GM18526 (cell line): ENCODE results near the gene HDAC9.
A peak's percentile ranks its signal among the peaks of the same experiment; 100 is the strongest.

Source experiments
- POLR2A ChIP-seq: IDR thresholded peaks from 3 replicates; pipeline ENCODE4 v1.6.1; 2011; ENCODE audit not compliant: insufficient read length; ENCODE audit errors: extremely low read depth

Gene HDAC9

DNA sequence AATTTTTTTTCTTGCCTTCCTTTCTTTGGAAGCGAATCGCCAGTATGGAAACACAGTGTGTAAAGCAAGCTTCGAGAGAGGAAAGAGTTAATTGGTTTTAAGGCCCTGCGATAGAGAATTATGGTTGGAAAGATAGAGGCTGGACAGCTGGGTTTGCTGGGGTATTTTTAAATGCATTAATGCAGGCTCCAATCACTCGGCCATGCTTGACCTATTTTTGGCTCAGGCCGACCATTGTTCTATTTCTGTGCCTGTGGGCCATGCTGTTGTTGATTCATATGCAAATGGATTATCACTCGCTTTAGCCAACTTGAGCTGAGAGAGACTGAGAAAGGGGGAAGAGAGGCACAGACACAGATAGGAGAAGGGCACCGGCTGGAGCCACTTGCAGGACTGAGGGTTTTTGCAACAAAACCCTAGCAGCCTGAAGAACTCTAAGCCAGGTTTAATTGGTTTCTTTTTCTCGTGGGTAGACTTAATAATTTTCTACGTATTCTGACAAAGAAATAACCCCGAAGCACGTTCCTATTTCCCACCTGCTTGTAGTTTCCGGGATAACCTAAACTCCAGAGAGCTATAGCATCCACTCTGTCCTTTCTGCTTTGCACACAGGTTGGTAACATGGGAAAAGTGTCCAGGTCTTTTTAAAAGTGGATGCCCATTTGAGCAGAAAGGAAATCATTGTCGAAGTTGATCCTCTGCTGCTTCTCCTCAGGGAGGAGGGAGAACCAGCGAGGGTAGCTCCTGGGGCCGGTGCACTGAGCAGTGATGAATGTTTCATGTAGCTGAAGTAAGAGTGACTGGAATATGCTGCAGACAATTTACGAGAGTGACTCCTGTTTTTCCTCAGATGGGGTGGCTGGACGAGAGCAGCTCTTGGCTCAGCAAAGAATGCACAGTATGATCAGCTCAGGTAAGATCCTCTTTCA is at the start of gene HDAC9:
Gene HDAC9 (plus strand): TSS at position 338 of the 929 bp plus-strand sequence. CDS start 554 bp downstream, at position 892.
- peak; percentile 31 for TF ChIP-seq POLR2A

DNA sequence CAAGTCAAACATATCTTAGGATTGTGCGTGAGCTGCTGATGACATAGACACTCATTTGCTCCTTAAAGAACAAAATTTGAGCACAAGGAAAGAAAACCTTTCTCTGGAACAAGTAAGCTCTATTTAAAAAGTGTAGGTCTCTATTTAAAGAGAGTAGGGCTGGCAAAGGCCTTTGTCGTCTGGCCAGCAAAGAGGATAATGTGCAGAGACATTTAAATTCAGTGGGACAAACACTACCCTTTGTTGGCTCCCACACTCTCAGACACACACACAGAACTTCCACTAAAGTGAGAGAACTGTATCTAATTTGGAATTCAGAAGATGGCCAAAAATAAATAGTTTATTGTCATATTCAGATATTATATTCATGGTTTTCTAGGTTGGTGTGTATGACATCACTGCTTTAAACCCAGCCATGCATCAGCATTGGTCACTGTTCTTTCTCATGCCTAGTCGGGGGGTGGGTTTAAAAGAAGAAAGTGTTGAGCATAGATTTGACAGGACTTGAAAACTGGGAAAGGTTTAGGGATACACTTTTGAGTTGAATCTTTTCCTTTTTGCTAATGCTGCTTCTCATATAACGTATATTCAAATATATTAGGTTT is 49.5 kb upstream of the HDAC9 start:
- no peak for TF ChIP-seq POLR2A

DNA sequence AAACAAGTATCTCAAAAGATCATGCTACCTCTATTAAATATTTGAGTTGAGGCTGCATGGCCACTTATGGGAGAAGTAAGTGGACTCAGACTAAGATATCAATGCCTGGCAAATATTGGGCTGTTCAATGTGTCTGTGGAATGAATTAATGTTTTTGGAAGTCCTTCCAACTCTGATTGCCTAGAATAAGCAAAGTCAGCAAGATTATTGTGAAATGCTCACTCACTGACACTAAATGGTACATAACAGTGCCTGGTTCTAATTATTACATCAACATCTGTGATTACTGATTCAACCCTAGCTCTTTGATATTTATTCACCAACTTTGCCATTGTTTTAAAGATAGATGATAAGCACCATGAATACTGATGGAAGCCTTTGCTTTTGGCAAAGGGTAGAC is 45.5 kb upstream of the HDAC9 start:
- TF ChIP-seq POLR2A = no peak

DNA sequence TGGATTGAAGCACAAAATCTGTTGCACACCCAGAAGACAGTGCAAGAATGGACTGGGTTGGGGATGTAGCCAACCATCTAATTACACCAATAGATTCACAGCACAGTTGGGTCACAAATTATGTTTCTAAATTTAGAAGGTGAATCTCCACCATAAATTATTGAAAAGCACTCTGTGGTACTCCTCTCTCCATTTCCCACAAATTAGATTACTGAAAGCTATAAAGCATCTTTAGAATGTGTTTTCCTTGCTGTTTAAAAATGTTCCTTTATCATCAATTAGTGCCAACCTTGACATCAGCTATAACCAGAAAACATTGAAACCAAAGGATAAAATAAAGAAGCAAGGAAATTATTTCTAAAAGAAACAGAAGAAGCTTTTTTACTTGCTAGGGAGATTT is 39.9 kb upstream of the HDAC9 start:
- no peak for TF ChIP-seq POLR2A

DNA sequence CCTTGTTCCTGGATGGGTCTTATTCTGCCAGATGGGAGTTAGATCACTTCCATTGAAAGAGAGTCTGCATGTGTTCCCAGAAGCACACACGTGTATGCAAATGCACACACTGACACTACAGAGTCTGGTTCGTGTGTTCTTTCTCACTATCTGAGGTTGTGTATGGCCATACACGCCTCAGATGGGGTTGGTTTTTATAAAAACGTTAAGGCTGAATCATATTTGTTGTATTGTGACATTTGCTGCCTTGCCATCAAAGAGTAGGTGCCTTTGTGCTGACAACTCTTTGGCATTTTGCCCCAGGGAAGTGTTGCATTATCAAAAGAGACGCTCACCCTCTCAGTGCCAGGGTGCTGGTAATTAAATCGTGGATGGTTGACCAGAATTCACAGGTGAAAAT is 37.7 kb upstream of the HDAC9 start:
- no peak for TF ChIP-seq POLR2A

DNA sequence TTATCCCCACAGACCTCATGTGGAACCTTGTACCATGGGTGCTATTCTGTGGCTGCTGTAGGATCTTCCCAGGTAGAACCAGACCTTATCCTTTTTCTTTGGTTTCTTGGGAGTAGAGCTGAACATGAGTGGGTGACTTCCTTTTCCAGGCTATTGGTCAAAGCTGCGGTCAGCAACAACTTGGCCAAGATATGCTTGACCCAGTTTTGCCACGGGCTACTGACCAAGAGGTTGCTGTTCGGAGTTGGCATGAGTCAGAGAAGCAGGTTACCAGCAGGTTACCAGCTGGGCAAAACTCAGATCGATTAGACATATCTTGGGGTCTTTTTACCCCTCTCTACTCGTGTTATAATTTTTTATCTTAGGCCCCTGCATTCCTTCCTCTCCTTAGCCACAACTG is 36.7 kb upstream of the HDAC9 start:
- TF ChIP-seq POLR2A = no peak

DNA sequence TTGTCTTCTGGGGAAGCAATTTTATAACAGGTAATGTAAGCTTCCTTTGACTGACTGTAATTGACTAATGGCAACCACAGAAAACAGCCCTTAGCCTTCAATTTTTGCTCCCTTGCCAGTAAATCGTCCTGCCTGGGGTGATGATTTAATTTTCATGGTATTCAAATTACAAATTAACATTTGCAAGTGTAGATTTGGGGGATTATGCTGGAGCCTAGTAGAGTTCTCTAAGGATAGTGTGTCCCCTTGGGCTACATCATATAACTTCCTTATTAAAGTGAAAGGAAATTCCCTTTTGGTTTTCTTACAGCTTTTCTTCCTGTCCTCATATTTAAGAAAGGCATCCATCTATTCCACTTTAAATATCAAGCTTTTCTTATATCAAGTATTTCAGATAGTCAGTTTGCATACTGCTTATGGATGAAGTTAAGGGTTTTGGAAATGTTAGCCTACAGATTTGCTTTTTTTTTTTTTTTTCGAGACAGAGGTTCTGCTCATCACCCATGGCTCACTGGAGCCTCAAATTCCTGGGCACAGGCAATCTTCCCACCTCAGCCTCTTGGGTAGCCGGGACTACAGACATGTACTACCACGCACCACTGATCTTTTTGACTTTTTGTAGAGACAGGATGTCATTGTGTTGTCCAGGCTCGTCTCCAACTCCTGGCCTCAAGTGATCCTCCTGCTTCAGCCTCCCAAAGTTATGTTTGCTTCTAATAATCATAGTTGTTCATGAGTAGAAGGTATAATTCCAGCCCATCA is 35.9 kb upstream of the HDAC9 start:
- TF ChIP-seq POLR2A = no peak

DNA sequence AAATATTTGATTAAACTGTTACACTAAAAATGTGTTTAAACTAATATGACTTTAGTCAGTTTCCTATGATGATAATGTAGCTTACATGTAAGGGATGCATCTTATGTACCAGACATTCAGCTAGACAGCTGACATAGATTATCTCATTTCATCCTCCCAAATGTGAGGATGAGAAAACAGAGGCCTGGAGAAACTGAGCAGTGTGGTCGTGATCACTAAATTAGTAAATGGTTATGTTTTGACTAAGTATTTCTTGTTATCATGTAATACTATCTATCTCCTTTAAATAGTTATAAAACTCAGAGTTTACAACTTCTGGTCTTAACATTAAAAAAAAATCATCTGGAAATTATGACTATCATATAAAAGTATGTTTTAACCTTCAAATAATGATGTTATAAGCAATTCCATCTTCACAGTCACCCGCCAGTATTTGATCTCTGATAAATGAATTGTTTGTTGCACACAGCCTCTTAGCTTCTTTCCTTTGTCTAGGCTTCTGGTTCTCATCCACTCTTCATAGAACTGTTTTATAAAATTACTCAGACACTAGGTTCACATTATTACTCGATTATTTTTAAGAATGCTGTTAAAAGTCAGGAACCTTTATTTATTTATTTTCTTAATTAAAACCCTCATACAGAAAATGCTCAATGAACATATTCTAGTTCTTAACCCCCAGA is 33.6 kb upstream of the HDAC9 start:
- TF ChIP-seq POLR2A = no peak

DNA sequence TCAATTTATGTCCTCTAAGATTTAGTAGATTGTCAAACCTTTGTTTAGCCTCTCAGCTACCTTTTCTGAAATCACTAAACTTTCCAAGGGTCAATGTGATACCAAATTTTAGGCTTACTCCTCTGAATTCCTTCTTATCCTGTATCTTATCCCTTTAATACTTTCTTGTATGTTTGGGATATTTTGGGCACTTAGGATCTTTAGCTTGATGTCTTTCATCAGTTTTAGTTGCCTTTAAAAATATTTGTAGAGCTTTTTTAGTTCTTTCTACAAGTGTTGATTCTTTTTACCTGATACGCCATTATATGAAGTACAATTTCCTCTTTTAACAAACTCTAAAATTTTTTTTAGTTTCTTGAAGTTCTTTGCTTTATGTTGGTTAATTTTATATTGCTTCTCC is 30.7 kb upstream of the HDAC9 start:
- no peak for TF ChIP-seq POLR2A

DNA sequence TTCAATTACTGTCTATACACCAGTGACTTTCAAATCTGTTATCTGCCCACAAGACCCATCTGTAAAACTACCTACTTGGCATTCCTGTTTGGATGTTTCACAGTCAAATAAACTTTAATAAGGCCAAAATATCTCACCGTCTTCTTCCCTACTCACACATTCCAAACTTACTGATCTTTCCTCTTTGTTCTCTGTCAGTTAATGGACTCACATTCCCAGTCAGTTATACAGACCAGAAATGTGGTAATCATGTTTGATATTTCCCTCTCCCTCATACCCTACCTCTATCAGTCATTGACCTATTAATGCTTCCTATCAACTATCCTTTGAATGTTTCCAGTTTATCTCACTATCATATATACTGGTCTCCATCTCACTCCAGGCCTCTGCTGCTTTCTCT is 28.5 kb upstream of the HDAC9 start:
- TF ChIP-seq POLR2A = no peak

DNA sequence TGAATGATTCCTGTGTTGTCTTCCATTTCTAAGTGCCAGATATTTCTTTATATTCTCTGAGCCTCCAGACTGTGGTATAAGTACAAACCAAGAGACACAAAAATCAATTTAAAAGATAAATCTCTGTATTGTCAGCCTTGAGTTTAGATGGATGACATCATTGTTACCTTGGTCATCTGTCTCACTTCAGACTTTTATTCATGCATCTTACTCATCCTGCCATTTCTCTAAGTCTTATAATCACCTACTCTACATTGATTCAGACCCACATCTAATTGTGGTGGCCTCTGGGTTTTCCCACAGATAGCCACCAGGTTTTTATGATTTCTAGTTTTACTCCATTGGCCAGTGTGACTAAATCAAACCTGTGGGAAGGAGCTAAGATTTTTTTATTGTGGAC is 26.8 kb upstream of the HDAC9 start:
- TF ChIP-seq POLR2A = no peak

DNA sequence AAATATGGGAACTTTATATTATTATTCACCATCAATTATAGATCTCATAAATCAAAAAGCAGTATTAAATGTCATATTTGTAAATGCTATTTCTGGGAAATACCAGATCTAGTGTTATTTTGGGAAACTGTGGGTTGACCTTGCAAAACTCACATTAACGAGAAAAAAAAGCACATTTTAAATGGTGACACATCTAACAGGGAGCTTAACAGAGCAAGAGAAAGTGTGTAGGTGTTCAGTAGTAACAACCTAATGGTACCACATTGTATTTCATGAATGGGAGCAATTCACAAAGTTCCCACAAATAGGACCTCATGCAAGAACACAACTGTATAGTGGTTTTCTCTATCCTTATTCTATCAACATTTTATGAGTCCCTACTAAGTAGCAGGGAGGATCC is 26.2 kb upstream of the HDAC9 start:
- TF ChIP-seq POLR2A = no peak

DNA sequence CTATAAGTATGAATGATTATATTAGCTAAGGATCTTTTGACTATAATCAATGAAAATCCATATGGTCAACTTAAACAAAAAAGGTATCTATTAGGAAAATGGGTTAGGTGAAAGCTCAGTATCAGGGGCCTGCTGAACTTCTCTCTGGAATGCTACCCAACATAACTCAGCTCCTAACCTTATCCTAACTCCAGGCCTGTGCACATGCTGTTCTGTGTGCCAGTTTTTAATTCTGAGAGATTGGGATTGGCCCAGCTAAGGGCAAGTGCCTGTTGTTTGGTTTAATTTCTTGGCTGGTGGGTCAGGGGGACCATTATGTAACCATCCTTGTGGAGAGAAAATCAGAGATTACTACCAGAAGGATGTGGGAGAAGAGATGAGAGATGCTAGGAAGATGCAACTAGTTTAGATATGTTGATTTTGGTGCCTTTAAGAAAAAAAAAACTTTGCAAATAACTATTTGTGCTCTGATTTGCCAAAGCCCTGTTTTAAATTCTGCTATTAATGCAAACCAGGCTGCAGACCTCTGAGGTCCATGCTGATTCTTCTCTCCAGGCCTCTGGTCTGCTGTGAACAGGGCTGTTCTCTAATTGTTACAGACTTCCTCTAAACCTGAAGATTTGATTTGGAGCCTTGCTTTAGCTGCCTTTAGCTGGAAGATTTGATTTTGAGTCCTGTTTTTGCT is 23.9 kb upstream of the HDAC9 start:
- TF ChIP-seq POLR2A = no peak

DNA sequence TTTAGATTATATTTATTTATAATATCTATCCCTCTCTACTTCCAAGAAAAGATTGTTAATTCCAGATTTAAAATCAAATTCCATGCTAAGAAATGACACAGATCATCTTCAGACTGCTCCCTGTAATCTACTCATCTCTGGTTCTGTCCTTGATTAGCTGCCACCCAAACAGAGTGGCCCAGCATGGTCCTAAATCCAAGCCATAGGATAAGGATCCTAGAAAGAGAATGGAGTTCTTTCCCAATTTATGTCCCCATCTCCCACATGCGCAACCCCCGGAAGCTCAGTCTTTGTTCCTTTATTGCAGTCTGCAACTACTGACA is 23.4 kb upstream of the HDAC9 start:
- TF ChIP-seq POLR2A = no peak

DNA sequence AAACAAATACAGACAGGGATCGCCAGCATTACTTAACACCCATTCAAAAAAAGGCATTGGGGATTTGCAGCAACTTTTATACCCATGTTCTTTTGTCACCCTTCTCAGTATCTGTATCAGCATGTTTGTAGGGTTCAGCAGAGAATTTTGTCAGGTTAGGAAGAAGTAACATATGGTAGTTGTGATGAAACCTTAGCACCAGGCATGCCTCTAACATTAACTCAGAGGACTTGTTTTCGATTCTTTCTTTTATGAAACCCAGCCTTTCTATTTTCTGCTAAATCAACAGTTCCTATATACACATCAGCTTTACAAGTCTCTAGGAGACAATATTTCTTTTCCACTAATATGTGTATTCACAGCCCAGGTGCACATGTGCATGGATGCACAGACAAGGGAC is 22.4 kb upstream of the HDAC9 start:
- no peak for TF ChIP-seq POLR2A
